T-helper 2 cell treated with Interferon-gamma antibody and Interleukin-4, amounts not matched to agents 5 μg/mL and 100 μg/mL, for 36 hours (primary cell): ENCODE data around the gene CEP19.
A peak's percentile ranks its signal among the peaks of the same experiment; 100 is the strongest.
"Not testable (repeated sequence)": the region's sequence is repeated elsewhere in the genome, so short reads cannot be mapped to it uniquely, and the experiment has no call there.

Source experiments
- DNase-seq: peaks from one replicate; pipeline ENCODE4 v3.0.0; 2021; ENCODE audit warnings: low spot score
- H3K27ac Mint-ChIP-seq: one replicate; pipeline ENCODE4 v1.8.0; 2021; ENCODE audit warnings: mild to moderate bottlenecking, mixed read lengths
- H3K27me3 Mint-ChIP-seq: one replicate; pipeline ENCODE4 v1.8.0; 2021; ENCODE audit warnings: low read depth, mixed read lengths
- H3K36me3 Mint-ChIP-seq: one replicate; pipeline ENCODE4 v1.8.0; 2021; ENCODE audit warnings: low read depth, mixed read lengths
- H3K4me1 Mint-ChIP-seq: one replicate; pipeline ENCODE4 v1.8.0; 2021; ENCODE audit warnings: low read depth, mixed read lengths
- H3K4me3 Mint-ChIP-seq: one replicate; pipeline ENCODE4 v1.8.0; 2022; ENCODE audit warnings: mild to moderate bottlenecking, moderate library complexity, mixed read lengths
- H3K9me3 Mint-ChIP-seq: one replicate; pipeline ENCODE4 v1.8.0; 2021; ENCODE audit warnings: mixed read lengths

The CEP19 gene, protein sequence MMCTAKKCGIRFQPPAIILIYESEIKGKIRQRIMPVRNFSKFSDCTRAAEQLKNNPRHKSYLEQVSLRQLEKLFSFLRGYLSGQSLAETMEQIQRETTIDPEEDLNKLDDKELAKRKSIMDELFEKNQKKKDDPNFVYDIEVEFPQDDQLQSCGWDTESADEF

DNA sequence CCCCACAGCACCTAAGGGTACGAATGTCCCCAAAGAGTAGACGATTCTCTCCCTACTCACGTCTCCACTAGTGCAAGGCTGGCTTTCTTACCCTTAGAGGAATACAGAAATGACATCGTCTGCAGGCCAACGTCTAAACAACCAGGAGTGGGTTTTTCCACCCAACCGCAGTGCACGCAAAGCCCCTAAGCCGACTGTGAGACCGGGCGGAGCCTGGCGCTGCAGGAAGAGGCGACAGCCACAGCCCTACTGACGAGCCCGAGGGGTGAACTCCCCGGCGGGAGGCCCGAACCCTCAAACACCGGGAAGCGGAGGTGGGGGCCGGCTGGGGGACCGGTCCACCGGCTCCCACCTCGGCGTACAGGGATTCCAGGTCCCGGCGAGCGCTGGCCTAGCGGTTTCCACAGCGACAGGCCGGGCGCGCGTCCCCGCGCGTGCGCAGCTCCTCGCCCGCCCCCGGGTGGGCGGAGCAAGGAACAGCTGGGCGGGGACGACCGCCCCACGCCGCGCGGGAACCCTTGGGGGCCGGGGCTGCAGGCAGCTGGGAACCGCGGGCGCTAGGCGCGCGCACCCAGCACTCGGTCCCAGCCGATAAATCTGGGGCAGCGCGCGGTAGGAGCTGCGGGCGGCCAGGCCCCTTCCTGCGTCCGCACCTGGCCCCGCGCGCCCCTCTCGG lies at the start of gene CEP19, which contains the start of gene PIGX:
Gene CEP19, minus strand, starts transcription at position 413 of the 676 bp plus-strand sequence. CDS start 3,593 bp downstream, outside the sequence.
Gene PIGX, plus strand, starts transcription at position 540 of the 676 bp plus-strand sequence.
- Mint-ChIP-seq H3K27ac (peak within 1 kb of the TSS; percentile 92), H3K27me3 (no peaks in the 10 kb centered on the region), H3K4me3 (peak within 1 kb of the TSS; percentile 93), H3K36me3 (peaks cover 13% of the 10 kb centered on the region), H3K9me3 (no peaks in the 10 kb centered on the region), H3K4me1 (peaks cover 47% of the 10 kb centered on the region)
- DNase-seq: peak; percentile 93

DNA sequence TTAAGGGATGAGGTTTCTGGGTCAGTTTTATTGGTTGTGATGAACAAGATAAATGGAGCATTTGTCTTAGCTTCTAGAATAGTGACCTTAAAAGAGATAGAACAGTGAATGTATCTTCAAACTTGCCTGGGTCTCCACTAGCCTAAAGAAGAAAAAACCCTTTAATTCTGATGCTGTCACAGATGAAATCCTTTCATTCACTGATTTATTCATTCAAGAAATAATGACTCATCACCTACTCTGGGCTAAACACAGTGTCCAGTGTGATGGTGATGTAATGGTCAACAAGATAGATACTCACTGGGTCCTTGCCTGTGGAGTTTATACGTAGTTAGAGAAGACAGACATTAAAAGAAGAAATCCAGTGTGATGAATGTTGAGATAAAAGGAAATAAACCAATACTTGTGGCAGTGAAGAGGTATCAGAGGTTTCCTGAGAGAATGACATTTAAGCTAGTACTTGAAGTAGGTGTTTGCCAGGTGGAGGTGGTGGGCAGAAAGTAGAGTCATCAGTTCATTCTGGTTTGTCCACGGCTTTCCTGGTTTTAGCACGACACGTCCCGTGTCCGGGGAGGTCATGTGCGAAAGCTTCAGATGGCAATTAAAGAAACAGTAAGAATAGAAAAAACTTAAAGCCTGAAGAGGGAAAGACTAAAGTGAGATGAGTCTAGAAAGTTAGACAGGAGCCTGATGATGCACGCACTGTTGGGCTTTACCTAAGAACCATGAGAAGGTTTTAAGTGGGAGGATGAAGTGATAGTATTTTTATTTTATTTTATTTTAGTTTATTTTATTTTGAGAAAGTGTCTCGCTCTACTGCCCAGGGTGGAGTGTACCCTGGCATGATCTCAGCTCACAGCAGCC lies 46.1 kb upstream of the CEP19 start:
- no peaks in the 10 kb centered on the region for H3K27me3 Mint-ChIP-seq
- peaks cover 59% of the 10 kb centered on the region for H3K36me3 Mint-ChIP-seq
- H3K9me3 Mint-ChIP-seq: peaks cover 25% of the 10 kb centered on the region
- peak overlapping the region; percentile 29 for H3K27ac Mint-ChIP-seq
- no peak for DNase-seq
- peaks cover 33% of the 10 kb centered on the region for H3K4me1 Mint-ChIP-seq
- no peak overlapping the region for H3K4me3 Mint-ChIP-seq

DNA sequence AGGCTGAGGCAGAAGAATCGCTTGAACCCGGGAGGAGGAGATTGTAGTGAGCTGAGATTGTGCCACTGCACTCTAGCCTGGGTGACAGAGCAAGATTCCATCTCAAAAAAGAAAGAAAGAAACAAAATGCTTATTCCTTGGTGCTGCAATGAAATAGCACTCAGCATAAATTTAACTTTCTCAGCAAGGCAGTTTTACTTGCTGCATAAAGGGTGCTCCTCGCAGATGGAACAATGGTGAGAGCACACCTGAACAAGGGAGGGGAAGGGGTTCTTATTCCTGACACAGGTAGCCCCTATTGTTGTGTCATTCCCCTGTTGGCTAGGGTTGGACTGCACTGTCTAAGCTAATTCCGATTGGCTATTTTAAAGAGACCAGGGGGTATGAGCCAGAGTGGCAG lies 44.7 kb upstream of the CEP19 start:
- Mint-ChIP-seq H3K4me3 (no peak overlapping the region), H3K4me1 (peaks cover 36% of the 10 kb centered on the region), H3K27me3 (no peaks in the 10 kb centered on the region), H3K27ac (no peak overlapping the region), H3K9me3 (peaks cover 25% of the 10 kb centered on the region), H3K36me3 (peaks cover 65% of the 10 kb centered on the region)
- no peak for DNase-seq

DNA sequence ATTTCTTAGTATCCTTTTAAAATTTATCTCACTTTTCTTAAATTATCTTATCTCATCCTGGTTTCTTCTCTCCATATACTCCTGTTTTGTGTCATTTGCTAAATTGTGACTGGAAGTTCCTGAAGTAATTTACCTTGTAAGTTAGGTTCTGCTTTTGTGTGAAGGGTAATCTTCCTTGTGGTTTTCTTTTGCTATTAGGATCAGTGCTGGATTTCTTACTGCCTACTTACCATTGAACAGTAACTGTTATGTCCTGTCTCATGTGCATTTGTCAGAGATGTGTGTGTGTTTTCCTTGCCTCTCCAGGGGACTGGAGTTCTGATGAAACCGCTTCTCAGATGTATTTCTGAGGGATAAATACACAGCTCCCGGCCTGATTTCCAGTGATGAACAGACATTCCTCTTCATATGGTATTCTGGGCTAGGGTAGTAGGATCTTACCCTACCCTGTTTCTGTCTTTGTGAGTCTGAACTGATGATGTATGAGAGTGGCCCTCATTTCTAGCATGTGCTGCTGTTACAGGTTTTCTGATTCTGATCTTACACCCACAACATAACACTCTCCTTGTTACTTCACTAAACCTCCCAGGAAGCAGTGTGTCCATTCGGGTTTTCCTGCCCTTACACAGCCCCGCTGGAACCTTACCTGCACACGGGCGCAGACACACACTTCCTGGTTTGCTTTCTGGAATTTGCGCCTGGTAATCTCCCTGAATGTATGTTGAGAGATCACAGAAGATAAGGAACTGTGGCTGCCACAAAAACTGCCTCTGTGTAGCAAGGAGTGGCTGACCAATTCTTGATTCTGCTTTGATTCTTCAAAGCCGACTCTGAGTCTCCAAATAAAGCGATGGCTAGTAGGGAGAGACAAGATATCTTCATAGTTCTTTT lies 42.3 kb upstream of the CEP19 start:
- Mint-ChIP-seq H3K4me3 (no peak overlapping the region), H3K4me1 (peaks cover 35% of the 10 kb centered on the region), H3K9me3 (peaks cover 21% of the 10 kb centered on the region), H3K27me3 (no peaks in the 10 kb centered on the region), H3K27ac (peak overlapping the region; percentile 28), H3K36me3 (peaks cover 73% of the 10 kb centered on the region)
- no peak for DNase-seq

DNA sequence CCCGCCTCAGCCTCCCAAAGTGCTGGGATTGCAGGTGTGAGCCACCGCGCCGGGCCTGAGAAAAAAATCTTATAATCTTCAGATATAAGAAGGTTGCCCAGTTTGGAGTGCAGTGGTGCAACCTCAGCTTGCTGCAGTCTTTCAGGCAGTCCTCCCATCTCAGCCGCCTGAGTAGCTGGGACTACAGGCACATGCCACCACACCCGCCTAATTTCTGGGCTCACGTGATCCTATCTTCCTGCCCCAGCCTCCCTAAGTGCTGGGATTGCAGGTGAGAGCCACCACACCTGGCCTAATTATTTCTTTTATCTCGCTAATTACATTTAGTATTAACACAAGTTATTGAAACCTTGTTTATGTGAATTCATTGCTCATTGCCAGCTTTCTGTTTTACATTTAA lies 41.2 kb upstream of the CEP19 start:
- no peak for DNase-seq
- H3K27me3 Mint-ChIP-seq: no peaks in the 10 kb centered on the region
- H3K4me1 Mint-ChIP-seq: peaks cover 38% of the 10 kb centered on the region
- H3K27ac Mint-ChIP-seq: no peak overlapping the region
- H3K9me3 Mint-ChIP-seq: peaks cover 21% of the 10 kb centered on the region
- H3K36me3 Mint-ChIP-seq: peaks cover 80% of the 10 kb centered on the region
- no peak overlapping the region for H3K4me3 Mint-ChIP-seq

DNA sequence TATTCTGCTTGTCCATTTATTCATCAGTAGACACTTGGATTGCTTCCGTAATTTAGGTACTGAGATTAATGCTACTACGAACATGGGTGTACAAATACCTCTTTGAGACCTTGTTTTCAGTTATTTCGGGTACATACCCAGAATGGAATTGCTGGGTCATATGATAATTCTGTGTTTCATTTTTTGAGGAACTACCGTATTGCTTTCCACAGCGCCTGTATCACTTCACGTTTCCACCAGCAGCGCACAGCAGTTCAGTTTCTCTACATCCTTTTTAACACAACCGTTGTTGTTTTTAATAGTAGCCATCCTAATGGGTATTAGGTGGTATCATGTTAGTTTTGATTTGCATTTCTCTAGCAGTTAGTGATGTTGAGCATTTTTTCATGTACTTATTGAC lies 37.1 kb upstream of the CEP19 start:
- H3K27ac Mint-ChIP-seq: no peak overlapping the region
- no peak overlapping the region for H3K4me3 Mint-ChIP-seq
- no peak for DNase-seq
- peaks cover 68% of the 10 kb centered on the region for H3K36me3 Mint-ChIP-seq
- H3K4me1 Mint-ChIP-seq: peaks cover 22% of the 10 kb centered on the region
- H3K9me3 Mint-ChIP-seq: peaks cover 6% of the 10 kb centered on the region
- no peaks in the 10 kb centered on the region for H3K27me3 Mint-ChIP-seq

DNA sequence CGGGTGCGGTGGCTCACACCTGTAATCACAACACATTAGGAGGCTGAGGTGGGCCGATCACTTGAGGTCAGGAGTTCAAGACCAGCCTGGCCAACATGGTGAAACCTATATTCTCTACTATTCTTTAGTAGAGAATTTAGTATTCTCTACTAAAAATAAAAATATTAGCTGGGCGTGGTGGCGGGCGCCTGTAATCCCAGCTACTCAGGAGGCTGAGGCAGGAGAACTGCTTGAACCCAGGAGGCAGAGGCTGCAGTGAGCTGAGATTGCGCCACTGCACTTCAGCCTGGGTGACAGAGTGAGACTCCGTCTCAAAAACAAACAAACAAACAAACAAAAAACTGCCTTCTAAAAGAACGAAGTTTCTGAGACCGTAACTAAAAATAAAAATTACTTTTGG lies 31.5 kb upstream of the CEP19 start:
- H3K27ac Mint-ChIP-seq, DNase-seq, H3K4me3 Mint-ChIP-seq, H3K27me3 Mint-ChIP-seq, H3K9me3 Mint-ChIP-seq: not testable (repeated sequence)
- peaks cover 28% of the 10 kb centered on the region for H3K4me1 Mint-ChIP-seq
- H3K36me3 Mint-ChIP-seq: peaks cover 47% of the 10 kb centered on the region

DNA sequence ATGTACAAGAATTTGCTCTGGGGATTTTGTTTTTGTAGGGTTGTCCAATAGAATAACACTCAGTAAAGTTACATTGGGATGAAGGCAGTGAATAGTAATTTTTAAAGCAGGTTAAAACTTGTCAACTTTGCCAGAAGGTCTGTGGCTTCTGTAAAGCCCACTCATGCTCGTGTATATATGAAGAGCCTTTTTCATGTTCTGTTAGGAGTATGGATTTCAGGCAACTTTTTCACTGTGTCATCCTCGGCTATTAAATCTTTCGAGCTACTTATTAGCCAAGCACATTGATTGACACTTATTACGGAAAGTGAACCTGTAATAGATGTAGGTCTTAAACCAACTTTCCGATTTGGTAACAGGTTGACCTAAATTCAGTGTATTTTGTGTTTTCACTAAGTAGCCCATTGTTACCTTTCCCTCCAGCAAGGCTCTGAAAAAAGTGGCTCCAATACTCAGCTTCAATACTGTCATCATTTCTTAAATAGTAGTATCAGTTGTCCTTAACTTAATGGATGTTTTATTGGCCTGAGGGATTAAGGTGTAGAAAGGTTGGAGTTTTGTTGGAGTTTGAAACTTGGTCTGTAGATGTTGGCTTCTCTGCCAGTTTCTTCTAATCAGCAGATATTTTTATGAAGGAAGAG lies 29.3 kb upstream of the CEP19 start:
- Mint-ChIP-seq H3K4me1 (peaks cover 25% of the 10 kb centered on the region), H3K4me3 (peak overlapping the region; percentile 99), H3K27me3 (no peaks in the 10 kb centered on the region), H3K27ac (peak overlapping the region; percentile 99), H3K36me3 (peaks cover 38% of the 10 kb centered on the region), H3K9me3 (peaks cover 6% of the 10 kb centered on the region)
- no peak for DNase-seq

DNA sequence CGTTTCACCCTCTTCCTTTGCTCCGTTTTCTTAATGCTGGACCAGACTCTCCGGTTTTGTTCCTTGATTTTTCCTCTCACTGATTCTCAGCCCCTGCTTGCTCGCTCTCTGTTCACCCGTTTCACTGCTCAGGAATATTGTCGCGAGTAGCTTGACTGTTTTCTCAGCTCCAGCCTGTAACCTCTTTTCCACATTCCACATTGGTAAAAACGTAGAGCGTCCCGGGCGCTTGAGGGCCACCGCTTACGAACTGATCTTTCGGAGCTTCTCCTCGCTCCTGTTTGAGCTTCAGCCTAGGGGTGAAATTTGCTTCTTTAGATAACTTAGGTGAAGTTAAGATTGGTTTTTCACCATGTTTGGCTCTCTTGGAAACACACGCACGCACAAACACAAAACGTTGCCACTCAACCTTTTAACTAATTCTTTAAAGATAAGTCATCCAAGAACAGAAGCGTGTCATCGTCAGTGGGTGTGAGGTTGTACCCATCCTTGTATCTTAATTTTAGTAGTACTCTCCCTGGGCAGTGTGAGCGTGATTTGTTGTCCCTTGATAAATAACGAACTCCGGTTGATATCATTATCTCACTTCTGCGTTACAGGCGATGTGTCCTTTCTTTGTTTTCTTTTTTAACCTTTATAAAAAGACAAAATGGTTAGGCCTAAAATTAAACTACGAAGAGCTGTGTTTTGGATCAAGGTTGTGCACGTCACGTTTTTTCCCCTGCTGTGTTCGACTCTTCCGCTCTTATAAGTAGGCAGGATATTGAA lies 28.6 kb upstream of the CEP19 start:
- Mint-ChIP-seq H3K4me1 (peaks cover 24% of the 10 kb centered on the region), H3K27me3 (no peaks in the 10 kb centered on the region), H3K9me3 (peaks cover 6% of the 10 kb centered on the region), H3K4me3 (peak overlapping the region; percentile 99), H3K36me3 (peaks cover 32% of the 10 kb centered on the region), H3K27ac (peak overlapping the region; percentile 99)
- peak; percentile 49 for DNase-seq

DNA sequence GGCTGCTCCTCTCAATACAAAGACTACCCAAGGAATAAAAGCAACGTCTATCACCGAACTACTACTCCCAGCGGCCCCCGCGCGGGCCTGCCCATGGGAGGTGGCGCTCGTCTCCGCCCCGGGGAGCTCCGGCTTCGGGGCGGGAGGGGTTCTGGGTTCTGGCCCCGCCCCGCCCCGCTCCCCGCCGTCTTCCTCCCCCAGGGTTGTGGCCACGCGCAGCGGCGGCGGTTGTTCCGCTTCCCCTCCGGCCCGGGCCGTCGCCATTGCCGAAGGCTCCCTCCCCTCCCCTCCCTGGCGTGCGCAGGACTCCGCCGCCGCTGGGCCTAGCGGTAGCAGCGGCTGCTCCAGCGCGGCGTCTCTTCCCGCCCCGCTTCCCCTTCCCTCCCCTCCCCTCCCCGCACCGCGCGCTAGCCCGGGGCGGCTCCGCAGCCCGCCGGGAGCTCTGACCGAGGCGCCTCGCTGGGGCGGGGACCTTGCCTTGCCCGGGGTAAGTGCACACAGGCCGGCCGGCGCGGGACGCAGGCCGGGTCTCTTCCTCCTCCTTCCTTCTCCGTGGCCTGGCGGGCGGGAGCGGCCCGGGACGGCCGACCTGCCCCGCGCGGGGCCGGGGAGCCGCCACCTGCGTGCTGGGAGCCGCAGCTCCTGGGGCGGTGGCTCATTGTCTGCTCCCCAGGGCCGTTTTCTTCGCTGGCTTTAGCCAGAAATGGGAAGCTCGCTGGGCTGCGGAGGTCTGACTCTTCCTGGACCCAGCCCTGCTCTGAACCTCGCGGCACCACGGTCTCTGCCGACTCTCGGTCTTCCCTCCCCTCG lies 27.8 kb upstream of the CEP19 start, which contains the start of gene PAK2:
Gene PAK2, plus strand, starts transcription at position 187 of the 810 bp plus-strand sequence. CDS start 42,790 bp downstream, outside the sequence.
- H3K27ac Mint-ChIP-seq: peak within 1 kb of the TSS; percentile 99
- peaks cover 24% of the 10 kb centered on the region for H3K4me1 Mint-ChIP-seq
- H3K36me3 Mint-ChIP-seq: peaks cover 35% of the 10 kb centered on the region
- H3K4me3 Mint-ChIP-seq: peak within 1 kb of the TSS; percentile 99
- H3K9me3 Mint-ChIP-seq: peaks cover 6% of the 10 kb centered on the region
- no peaks in the 10 kb centered on the region for H3K27me3 Mint-ChIP-seq
- DNase-seq: peak; percentile 90

DNA sequence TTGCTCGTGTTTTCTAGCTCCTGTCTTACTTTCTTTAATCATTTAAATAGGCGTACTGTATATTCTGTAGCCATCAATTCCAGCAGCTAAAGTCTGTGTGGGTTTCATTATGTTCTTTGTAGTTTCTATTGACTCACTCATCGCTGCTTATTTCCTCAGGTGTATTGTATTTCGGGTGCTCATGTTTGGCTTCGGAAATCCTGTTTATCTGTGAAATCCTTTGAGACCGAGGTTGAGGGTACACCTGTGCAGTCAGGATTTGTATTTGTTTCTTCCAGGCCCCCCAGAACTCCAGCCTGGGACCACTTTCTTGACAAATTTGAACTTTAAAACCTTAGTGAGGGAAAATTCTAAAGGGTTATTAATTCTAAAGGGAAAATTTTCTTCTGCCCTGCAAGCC lies 25.6 kb upstream of the CEP19 start:
- no peak for DNase-seq
- Mint-ChIP-seq H3K27me3 (no peaks in the 10 kb centered on the region), H3K4me1 (peaks cover 14% of the 10 kb centered on the region), H3K36me3 (peaks cover 38% of the 10 kb centered on the region), H3K27ac (no peak overlapping the region), H3K9me3 (peaks cover 6% of the 10 kb centered on the region), H3K4me3 (no peak overlapping the region)
